ENCODE results near the gene RAB11A. TPM values are rescaled to one million over a fixed set of nuclear protein-coding genes. Genes with fewer than 3 reads are reported as not detected.

Gene RAB11A
- total RNA-seq, 2 donors from 2014 or later = 233 to 295 TPM

DNA sequence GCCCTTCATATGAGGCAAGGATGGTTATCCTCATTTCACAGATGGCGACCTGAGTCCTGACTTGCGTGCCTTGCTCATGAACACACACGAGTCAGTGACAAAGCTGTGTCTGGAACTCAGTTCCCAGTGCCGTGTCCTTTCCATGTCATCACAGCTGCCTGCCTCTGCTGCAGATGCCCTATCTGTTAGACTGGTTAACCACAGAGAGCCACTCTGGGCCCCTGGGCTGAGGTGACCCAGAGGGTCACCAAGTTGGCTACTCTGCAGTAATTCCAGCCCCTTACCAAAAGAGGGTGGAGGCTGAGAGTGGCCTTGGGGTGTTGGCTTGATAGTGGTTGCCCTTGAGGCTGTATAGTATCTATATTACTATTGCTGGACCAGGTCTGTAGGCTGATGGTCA lies 41.0 kb downstream of the RAB11A start:
- H3K4me3 ChIP-seq (ENCODE audit: low read length) = no peak overlapping the region
- Mint-ChIP-seq H3K4me3 (no peak overlapping the region), H3K27me3 (ENCODE audit: insufficient read depth) (no peaks in the 10 kb centered on the region), H3K4me1 (peaks cover 7% of the 10 kb centered on the region), H3K36me3 (ENCODE audit: low read depth) (peaks cover 22% of the 10 kb centered on the region), H3K9me3 (no peaks in the 10 kb centered on the region), H3K27ac (no peak overlapping the region)
- no peak overlapping the region for H3K27ac ChIP-seq (ENCODE audit: low read depth, low read length)
- TF ChIP-seq, protein P1, sequence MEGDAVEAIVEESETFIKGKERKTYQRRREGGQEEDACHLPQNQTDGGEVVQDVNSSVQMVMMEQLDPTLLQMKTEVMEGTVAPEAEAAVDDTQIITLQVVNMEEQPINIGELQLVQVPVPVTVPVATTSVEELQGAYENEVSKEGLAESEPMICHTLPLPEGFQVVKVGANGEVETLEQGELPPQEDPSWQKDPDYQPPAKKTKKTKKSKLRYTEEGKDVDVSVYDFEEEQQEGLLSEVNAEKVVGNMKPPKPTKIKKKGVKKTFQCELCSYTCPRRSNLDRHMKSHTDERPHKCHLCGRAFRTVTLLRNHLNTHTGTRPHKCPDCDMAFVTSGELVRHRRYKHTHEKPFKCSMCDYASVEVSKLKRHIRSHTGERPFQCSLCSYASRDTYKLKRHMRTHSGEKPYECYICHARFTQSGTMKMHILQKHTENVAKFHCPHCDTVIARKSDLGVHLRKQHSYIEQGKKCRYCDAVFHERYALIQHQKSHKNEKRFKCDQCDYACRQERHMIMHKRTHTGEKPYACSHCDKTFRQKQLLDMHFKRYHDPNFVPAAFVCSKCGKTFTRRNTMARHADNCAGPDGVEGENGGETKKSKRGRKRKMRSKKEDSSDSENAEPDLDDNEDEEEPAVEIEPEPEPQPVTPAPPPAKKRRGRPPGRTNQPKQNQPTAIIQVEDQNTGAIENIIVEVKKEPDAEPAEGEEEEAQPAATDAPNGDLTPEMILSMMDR (conservative IDR thresholded peaks at IDR 0.05) = no peak
- H3K9ac ChIP-seq (ENCODE audit: extremely low read depth, low read length, poor library complexity, severe bottlenecking) = no peak overlapping the region
- H3K27me3 ChIP-seq (ENCODE audit: control insufficient read depth, insufficient read depth, low read length, poor library complexity, severe bottlenecking) = no peaks in the 10 kb centered on the region
- H3K36me3 ChIP-seq (ENCODE audit: control insufficient read depth, insufficient read depth, low read length) = peaks cover 52% of the 10 kb centered on the region
- no peaks in the 10 kb centered on the region for H3K9me3 ChIP-seq (ENCODE audit: control insufficient read depth, low read length)
- H3K4me1 ChIP-seq (ENCODE audit: control insufficient read depth, insufficient read depth, low read length) = peaks cover 5% of the 10 kb centered on the region
- DNase-seq = no peak
- WGBS, 2 experiments (ENCODE audit: insufficient coverage in 1 of 2, insufficient read length in 1 of 2) = 94 to 100% methylated on average over 4 of the region's 4 CpGs

DNA sequence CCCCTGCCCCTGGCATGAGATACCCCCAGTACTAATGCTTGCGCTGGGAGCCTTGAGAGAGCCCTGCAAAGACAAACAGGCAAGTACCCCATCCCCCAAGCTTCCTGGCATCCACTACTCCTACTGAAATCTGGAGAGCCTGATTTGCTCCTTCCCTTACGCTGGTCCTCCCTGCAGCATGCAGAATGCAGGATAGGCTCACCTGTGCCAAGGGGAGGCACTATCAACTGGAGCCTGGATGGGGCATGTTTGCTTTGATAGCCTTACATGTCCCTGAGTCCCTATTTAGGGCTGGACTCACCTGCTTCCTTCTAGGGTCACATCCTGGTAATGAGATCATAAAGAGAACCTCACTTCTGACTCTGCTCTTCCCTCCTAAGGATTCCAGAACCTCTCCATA lies 42.9 kb downstream of the RAB11A start:
- Histone ChIP-seq H3K4me1 (ENCODE audit: control insufficient read depth, insufficient read depth, low read length) (peaks cover 8% of the 10 kb centered on the region), H3K27ac (ENCODE audit: low read depth, low read length) (no peak overlapping the region), H3K27me3 (ENCODE audit: control insufficient read depth, insufficient read depth, low read length, poor library complexity, severe bottlenecking) (no peaks in the 10 kb centered on the region), H3K9me3 (ENCODE audit: control insufficient read depth, low read length) (no peaks in the 10 kb centered on the region), H3K36me3 (ENCODE audit: control insufficient read depth, insufficient read depth, low read length) (peaks cover 34% of the 10 kb centered on the region), H3K4me3 (ENCODE audit: low read length) (no peak overlapping the region), H3K9ac (ENCODE audit: extremely low read depth, low read length, poor library complexity, severe bottlenecking) (no peak overlapping the region)
- TF ChIP-seq, protein P1 (conservative IDR thresholded peaks at IDR 0.05) = no peak
- Mint-ChIP-seq H3K4me1 (peaks cover 9% of the 10 kb centered on the region), H3K36me3 (ENCODE audit: low read depth) (peaks cover 7% of the 10 kb centered on the region), H3K9me3 (no peaks in the 10 kb centered on the region), H3K27ac (no peak overlapping the region), H3K27me3 (ENCODE audit: insufficient read depth) (no peaks in the 10 kb centered on the region), H3K4me3 (no peak overlapping the region)
- DNase-seq = no peak
- WGBS, 2 experiments (ENCODE audit: insufficient coverage in 1 of 2, insufficient read length in 1 of 2) = 94% methylated on average over 2 of the region's 2 CpGs; no CpG with 5 or more reads in 1 of the 2 experiments

DNA sequence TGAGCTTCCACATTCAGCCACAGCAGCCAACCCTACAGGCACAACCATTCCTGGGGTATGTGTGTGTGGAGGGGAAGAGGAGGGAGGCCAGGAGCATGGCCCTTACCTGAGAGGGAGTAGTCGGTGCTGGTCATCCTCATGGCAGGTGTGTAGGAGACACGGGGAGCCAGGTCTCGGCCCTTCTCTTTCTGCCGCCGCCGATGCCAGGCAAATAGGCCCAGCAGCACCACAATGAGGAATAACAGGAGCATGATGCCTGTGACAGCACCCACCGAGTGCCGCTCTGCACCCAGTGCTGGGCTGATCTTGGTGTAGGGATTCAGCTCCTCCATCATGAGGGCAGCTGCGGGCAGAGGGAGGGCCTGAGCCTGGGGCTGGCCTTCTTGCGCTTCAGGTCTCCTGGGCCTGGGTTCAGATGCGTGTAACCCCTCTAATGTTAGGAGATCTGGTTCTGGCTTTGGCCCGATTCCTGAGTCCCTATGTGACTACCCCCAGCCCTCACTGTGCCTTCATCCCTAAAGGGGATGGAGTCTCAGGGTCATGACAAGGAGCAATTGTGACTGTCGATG lies 44.4 kb downstream of the RAB11A start:
- Mint-ChIP-seq H3K4me1 (peaks cover 9% of the 10 kb centered on the region), H3K27me3 (ENCODE audit: insufficient read depth) (no peaks in the 10 kb centered on the region), H3K9me3 (no peaks in the 10 kb centered on the region), H3K36me3 (ENCODE audit: low read depth) (peaks cover 9% of the 10 kb centered on the region), H3K27ac (no peak overlapping the region), H3K4me3 (no peak overlapping the region)
- WGBS, 2 experiments (ENCODE audit: insufficient coverage in 1 of 2, insufficient read length in 1 of 2) = 95% methylated on average over 4 to 12 of the region's 13 CpGs
- no peak overlapping the region for H3K27ac ChIP-seq (ENCODE audit: low read depth, low read length)
- no peaks in the 10 kb centered on the region for H3K9me3 ChIP-seq (ENCODE audit: control insufficient read depth, low read length)
- TF ChIP-seq, protein P1 (conservative IDR thresholded peaks at IDR 0.05) = no peak
- no peak overlapping the region for H3K9ac ChIP-seq (ENCODE audit: extremely low read depth, low read length, poor library complexity, severe bottlenecking)
- no peak for DNase-seq
- H3K4me3 ChIP-seq (ENCODE audit: low read length) = no peak overlapping the region
- peaks cover 19% of the 10 kb centered on the region for H3K36me3 ChIP-seq (ENCODE audit: control insufficient read depth, insufficient read depth, low read length)
- H3K4me1 ChIP-seq (ENCODE audit: control insufficient read depth, insufficient read depth, low read length) = peaks cover 8% of the 10 kb centered on the region
- H3K27me3 ChIP-seq (ENCODE audit: control insufficient read depth, insufficient read depth, low read length, poor library complexity, severe bottlenecking) = no peaks in the 10 kb centered on the region

All from endodermal cell (in vitro differentiated cells).